Measurements from ENCODE around the gene MYO1B.

DNA sequence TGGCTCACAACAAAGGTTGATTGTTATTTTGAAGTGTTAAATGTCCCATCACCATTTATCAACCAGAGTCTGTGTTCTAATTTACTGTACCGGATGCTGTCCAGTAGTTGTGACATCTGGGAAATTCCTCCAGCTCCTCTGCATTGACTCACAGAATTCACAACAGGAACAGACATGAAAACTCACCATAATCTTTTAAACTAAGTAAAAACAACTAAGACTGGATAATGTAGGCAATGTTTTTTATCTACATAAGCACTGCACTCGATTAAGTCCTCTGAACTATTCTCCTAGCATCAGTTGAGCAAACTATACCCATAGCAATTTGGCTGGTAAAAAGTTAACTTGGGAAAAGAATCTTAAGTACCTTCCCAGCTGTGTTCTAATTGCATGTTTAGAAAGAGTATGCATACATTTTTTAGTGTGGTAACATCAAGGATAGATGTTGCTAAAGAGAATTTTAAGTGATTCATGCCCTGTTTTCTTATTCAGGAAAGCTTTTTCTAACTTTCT lies 42.9 kb upstream of the MYO1B start:
- TF ChIP-seq, protein P1, sequence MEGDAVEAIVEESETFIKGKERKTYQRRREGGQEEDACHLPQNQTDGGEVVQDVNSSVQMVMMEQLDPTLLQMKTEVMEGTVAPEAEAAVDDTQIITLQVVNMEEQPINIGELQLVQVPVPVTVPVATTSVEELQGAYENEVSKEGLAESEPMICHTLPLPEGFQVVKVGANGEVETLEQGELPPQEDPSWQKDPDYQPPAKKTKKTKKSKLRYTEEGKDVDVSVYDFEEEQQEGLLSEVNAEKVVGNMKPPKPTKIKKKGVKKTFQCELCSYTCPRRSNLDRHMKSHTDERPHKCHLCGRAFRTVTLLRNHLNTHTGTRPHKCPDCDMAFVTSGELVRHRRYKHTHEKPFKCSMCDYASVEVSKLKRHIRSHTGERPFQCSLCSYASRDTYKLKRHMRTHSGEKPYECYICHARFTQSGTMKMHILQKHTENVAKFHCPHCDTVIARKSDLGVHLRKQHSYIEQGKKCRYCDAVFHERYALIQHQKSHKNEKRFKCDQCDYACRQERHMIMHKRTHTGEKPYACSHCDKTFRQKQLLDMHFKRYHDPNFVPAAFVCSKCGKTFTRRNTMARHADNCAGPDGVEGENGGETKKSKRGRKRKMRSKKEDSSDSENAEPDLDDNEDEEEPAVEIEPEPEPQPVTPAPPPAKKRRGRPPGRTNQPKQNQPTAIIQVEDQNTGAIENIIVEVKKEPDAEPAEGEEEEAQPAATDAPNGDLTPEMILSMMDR (conservative IDR thresholded peaks at IDR 0.05; ENCODE audit: low read length) = no peak
- TF ChIP-seq EZH2phosphoT487 (IDR thresholded peaks at IDR 0.05; ENCODE audit: borderline replicate concordance) = no peak

All from Loucy (cell line).